Ecto neural progenitor cell (in vitro differentiated cells): ENCODE results near the gene DIRAS3.
"Not testable (repeated sequence)": the region's sequence is repeated elsewhere in the genome, so short reads cannot be mapped to it uniquely, and the experiment has no call there.

Experiments used
- DNase-seq: peaks from one replicate; pipeline ENCODE4 v3.0.0-alpha.2; 2018; ENCODE audit warnings: low spot score

The DIRAS3 gene, protein sequence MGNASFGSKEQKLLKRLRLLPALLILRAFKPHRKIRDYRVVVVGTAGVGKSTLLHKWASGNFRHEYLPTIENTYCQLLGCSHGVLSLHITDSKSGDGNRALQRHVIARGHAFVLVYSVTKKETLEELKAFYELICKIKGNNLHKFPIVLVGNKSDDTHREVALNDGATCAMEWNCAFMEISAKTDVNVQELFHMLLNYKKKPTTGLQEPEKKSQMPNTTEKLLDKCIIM

GRCh38 chr1:68049941-68050878 lies at the start of gene DIRAS3:
DIRAS3 (minus strand) TSS chr1:68050627; CDS start chr1:68047297, 3,330 bp downstream.
- no peak for DNase-seq

GRCh38 chr1:68093737-68094136 lies 43.3 kb upstream of the DIRAS3 start:
- DNase-seq, result no peak

- DNase-seq, result no peak
These were observed 36.8 kb upstream of the DIRAS3 start for GRCh38 chr1:68087184-68087583.

GRCh38 chr1:68085752-68086151 lies 35.3 kb upstream of the DIRAS3 start:
- DNase-seq, result no peak

- no peak for DNase-seq
These were observed 33.3 kb upstream of the DIRAS3 start for GRCh38 chr1:68083686-68084085.

DNA sequence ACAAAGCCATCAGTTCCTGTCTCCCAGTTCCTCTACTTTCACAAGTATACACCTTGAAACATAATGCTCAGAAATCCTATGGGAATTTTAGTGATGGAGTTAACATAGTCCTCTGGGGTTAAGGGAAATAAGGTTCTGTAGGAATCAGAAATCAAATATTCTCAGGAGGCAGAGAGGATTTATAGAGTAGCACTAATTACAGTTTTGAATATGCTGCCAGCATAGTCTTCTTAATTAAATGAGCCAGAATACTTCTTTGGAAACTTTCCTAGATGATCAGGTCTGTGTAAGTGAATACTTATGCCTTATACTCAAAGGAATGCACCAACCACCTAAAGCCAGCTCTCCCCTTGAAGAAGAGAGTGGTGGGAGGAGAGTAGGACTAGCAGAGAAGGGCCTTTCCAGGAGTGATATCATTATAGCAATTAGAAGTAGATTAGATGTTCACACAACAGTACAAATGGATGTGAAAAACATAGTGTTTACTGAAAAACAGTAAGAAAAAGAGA lies 31.4 kb upstream of the DIRAS3 start:
- no peak for DNase-seq

DNA sequence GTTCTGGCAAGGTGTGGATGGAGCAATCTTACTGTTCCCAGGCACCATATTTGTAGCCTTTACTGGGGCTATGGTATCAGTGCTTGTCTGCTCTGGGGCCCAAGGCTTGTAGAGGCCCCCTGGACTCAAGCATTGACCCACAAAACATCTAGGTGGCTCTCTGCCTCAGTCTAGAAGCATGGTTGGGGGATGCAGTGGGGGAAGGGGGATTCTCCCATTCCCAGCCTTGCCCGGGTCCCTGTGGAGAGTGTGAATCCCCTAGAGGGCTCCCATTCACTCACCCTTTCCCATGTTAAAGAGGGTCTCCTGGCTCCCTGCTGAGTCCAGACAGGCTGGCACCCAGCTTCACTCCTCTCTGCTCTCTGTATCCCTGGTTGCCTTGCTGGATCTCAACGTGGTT lies 28.2 kb upstream of the DIRAS3 start:
- no peak for DNase-seq

- no peak for DNase-seq
These were observed 24.0 kb upstream of the DIRAS3 start for GRCh38 chr1:68074472-68074871.

- no peak for DNase-seq
These were observed 15.3 kb upstream of the DIRAS3 start for GRCh38 chr1:68065766-68066165.

DNA sequence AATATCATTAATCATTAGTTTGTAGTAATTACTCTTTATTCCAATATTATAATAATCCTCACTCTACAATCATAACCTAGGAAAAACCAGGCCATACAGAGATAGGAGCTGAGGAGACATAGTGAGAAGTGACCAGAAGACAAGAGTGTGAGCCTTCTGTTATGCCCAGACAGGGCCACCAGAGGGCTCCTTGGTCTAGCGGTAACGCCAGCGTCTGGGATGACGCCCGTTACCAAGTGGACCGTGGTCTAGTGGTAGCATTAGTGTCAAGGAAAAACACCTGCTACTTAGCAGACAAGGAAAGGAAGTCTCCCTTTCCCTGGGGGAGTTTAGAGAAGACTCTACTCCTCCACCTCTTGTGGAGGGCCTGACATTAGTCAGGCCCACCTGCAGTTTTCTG lies 7.6 kb upstream of the DIRAS3 start:
- DNase-seq, result not testable (repeated sequence)

DNA sequence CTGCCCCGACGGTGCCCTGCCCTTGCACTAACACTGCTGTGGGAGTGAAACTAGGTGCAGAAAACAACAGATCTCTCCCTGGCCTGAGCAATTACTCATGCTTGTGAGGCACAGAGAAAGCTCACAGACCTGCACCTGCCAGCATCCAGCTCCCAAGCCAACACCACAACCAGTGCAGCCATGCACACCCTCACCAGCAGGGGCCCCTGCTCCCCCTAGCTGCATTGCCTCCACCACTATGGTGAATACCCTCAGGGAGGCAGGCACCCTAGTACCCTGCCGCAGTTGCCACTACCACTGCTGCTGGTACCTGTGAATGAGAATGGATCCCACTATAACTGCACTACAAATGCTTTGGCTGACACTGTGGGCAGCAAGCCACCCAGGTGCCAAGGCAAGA lies 7.1 kb upstream of the DIRAS3 start:
- DNase-seq, result no peak

DNA sequence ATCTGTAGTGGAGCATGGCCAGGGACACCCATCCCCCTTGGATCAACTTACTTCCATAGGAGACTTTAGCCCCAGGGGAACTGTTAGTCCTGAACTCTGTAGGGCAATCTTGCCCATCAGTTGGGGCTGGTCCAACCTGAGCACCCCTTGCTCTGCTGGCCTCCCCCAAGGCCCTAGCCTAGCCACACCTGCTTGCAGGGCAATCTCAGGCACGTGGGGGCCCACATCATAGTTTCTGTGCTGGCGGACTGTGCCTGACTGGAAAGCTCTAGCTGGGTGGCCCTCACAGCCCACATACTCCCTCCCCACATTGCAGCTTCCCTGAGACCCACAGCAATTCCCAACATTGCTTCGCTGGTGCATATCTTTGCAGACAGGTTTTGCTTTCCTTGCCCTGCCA lies 6.6 kb upstream of the DIRAS3 start:
- no peak for DNase-seq

DNA sequence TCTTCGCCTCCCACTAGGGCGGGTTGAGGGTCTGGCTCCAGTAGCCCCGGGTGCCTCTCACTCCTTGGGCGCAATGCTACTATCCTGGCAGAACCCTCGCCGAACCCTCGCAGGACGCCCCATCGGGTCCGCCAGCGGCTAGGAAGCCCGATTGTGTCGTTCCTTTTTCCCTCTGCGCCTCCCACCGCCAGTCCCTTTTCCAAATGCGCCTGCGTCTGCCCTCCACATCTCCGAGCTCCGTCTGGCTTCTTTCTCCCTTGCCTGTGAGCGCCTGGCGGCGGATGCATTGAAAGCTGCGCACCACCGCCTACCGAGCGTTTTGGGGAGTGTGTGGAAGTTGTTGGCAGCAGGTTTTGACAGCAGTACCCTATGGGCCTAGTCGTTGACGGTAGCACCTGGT lies 1.0 kb upstream of the DIRAS3 start:
- DNase-seq, result peak; percentile 79

DNA sequence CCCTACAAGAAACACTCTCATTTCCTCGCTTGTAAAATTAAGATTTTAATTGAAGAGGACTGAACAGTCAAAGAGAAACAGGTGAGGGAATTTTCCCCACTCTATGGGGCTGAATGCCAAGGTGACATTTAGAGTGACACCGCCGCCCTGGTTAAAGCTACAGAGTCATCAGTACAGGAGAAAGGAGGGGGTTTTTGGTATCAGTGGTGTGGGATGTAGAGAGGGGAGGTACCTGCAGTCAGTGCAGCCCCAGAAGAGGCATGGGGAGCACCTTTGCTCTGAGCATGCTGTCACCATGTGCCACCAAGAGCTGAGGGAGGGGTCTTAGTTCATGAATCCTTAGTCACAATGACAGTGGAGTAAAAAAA lies 2.8 kb downstream of the DIRAS3 start:
- no peak for DNase-seq

DNA sequence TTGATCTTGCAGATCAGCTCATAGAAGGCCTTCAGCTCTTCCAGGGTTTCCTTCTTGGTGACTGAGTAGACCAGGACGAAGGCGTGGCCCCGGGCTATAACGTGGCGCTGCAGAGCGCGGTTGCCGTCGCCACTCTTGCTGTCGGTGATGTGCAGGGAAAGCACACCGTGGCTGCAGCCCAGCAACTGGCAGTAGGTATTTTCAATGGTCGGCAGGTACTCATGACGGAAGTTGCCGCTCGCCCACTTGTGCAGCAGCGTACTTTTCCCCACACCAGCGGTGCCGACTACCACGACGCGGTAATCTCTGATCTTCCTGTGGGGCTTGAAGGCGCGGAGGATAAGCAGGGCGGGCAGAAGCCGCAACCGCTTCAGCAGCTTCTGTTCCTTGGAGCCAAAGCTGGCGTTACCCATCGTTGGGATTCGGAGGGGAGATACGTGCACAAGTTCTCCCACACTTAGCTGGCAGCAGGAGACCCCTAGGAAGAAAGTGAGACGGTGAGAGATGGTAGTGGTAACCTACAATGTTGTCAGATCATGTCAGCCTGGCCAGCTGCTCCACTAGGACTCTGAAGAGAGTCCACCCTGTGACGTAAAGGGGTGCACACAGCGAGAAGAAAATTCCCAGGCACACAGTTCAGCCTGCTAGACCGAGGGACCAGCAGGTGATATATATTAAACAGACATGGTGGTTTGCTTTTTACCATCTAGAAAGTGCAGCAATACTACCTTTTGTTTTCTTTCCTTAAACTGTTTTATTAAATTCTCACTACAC lies 3.4 kb downstream of the DIRAS3 start:
- DNase-seq, result no peak

GRCh38 chr1:68046423-68046822 lies 4.0 kb downstream of the DIRAS3 start:
- DNase-seq, result no peak

DNA sequence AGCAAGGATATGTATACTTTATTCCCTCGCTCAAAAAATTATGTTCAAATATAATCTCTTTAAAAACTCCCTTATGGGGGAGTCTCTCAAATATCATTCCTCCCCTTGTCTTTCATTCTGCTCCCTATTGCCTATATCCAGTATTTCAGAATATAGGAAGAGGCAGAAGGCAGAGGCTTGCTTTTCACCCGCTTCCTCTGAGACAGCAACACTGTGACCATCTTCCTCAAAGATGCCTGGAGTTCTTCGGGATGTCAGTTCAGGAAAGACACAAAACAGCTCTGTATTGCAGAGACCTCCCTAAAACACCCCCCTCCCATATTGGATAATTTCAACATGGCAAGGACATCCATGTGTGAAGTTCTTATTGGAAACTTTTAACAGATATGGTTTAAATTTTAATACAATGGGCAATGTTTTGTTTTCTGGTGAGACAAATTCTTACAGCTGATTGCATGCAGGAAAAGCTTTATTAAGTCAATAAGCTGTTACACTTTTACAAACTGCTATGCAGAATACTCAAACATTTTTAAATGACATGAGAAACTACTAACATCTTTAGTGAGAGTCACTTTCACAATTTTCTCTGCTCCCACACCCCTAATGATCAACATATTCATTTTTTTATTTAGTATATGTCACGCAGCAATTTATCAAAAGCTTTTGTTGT lies 4.8 kb downstream of the DIRAS3 start:
- DNase-seq, result no peak

- no peak for DNase-seq
These were observed 6.9 kb downstream of the DIRAS3 start for GRCh38 chr1:68043443-68044090.

- DNase-seq, result no peak
These were observed 13.5 kb downstream of the DIRAS3 start for GRCh38 chr1:68036946-68037345.

DNA sequence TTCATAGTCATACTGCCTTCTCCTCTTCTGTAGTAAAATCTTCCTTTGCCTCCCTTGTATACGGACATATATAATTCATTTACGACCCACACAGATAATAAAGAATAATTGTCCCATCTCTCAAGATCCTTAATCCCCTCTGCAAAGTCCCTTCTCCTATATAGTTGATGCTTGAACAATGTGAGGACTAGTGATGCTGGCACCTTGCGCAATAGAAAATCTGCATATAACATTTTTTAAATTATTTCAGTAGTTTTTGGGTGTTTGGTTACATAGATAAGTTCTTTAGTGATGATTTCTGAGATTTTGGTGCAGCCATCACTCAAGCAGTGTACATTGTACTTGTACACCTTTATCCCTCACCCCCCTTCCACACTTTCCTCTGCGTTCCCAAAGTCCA lies 21.0 kb downstream of the DIRAS3 start:
- no peak for DNase-seq

- DNase-seq, result no peak
These were observed 21.9 kb downstream of the DIRAS3 start for GRCh38 chr1:68028566-68028965.
